GM18951 (cell line): ENCODE results near the gene CFAP157.
A peak's percentile ranks its signal among the peaks of the same experiment; 100 is the strongest.

Source experiments
- POLR2A ChIP-seq: IDR thresholded peaks from 4 replicates; pipeline ENCODE4 v1.6.1; 2011; ENCODE audit warnings: mild to moderate bottlenecking; ENCODE audit not compliant: insufficient read length, insufficient read depth; ENCODE audit errors: extremely low read depth
- in situ Hi-C: fragments of 300-500 bp; cut with MboI; formaldehyde crosslinking; loops from one replicate; pipeline ENCODE4 v1.12.0; 2022; ENCODE audit warnings: low sequenced_read_pairs, mixed read lengths, inconsistent platforms; ENCODE audit not compliant: unreplicated experiment

CFAP157 gene

GRCh38 chr9:127729522-127730256, 22.9 kb downstream of the CFAP157 start:
- in situ Hi-C loops, result loop anchor here (10.0 kb wide), 1 partner anchor 185 kb away; the partner anchor contains the start of gene ST6GALNAC4
- TF ChIP-seq POLR2A, result no peak

GRCh38 chr9:127730262-127730661, 23.5 kb downstream of the CFAP157 start:
- in situ Hi-C loops, result loop anchor here (10.0 kb wide), 1 partner anchor 185 kb away; the partner anchor contains the start of gene ST6GALNAC4
- no peak for TF ChIP-seq POLR2A

GRCh38 chr9:127730799-127731410, 24.1 kb downstream of the CFAP157 start:
- in situ Hi-C loops, result loop anchor here (10.0 kb wide), 1 partner anchor 184 kb away; the partner anchor contains the start of gene ST6GALNAC4

GRCh38 chr9:127731938-127732337, 25.1 kb downstream of the CFAP157 start:
- TF ChIP-seq POLR2A, result no peak
- in situ Hi-C loops, result loop anchor here (10.0 kb wide), 1 partner anchor 183 kb away; the partner anchor contains the start of gene ST6GALNAC4

More at GRCh38 chr9:127730799-127731410, 24.1 kb downstream of the CFAP157 start:
- no peak for TF ChIP-seq POLR2A

- no peak for TF ChIP-seq POLR2A
Observed at GRCh38 chr9:127732444-127732843, 25.7 kb downstream of the CFAP157 start.

GRCh38 chr9:127733614-127734013, 26.8 kb downstream of the CFAP157 start:
- no peak for TF ChIP-seq POLR2A
- in situ Hi-C loops, result loop anchor here (10.0 kb wide), 1 partner anchor 181 kb away; the partner anchor contains the start of gene ST6GALNAC4

More at GRCh38 chr9:127732444-127732843, 25.7 kb downstream of the CFAP157 start:
- in situ Hi-C loops, result loop anchor here (10.0 kb wide), 1 partner anchor 182 kb away; the partner anchor contains the start of gene ST6GALNAC4

- in situ Hi-C loops, result loop anchor here (10.0 kb wide), 1 partner anchor 181 kb away; the partner anchor contains the start of gene ST6GALNAC4
- TF ChIP-seq POLR2A, result no peak
Observed at GRCh38 chr9:127734247-127734746, 27.5 kb downstream of the CFAP157 start.

- in situ Hi-C loops, result loop anchor here (10.0 kb wide), 1 partner anchor 180 kb away; the partner anchor contains the start of gene ST6GALNAC4
- peak; percentile 83 for TF ChIP-seq POLR2A
Observed at GRCh38 chr9:127734747-127735529, 28.1 kb downstream of the CFAP157 start, which contains the start of gene TOR2A. TOR2A (minus strand) TSS chr9:127735294; CDS start chr9:127735270, 24 bp downstream.

- TF ChIP-seq POLR2A, result no peak
- in situ Hi-C loops, result loop anchor here (10.0 kb wide), 1 partner anchor 179 kb away; the partner anchor contains the start of gene ST6GALNAC4
Observed at GRCh38 chr9:127735530-127736185, 28.9 kb downstream of the CFAP157 start.

GRCh38 chr9:127738666-127739065, 31.9 kb downstream of the CFAP157 start:
- no peak for TF ChIP-seq POLR2A
- in situ Hi-C loops, result loop anchor here (10.0 kb wide), 1 partner anchor 176 kb away; the partner anchor contains the start of gene ST6GALNAC4

- no peak for TF ChIP-seq POLR2A
- in situ Hi-C loops, result loop anchor here (10.0 kb wide), 1 partner anchor 175 kb away; the partner anchor contains the start of gene ST6GALNAC4
Observed at GRCh38 chr9:127739614-127740330, 33.0 kb downstream of the CFAP157 start.
